Endodermal cell (in vitro differentiated cells): Measurements from ENCODE around the gene FBXO38. TPM values are rescaled to one million over a fixed set of nuclear protein-coding genes. Genes with fewer than 3 reads are reported as not detected.

Source experiments
- DNase-seq: peaks from one replicate; pipeline ENCODE4 v3.0.0-alpha.2; 2017
- H3K27ac ChIP-seq: 2 replicates; pipeline ENCODE4 v1.5.1; 2013; ENCODE audit warnings: mild to moderate bottlenecking, low read depth, low read length, moderate library complexity
- H3K27me3 ChIP-seq: 2 replicates; pipeline ENCODE4 v1.6.1; 2013; ENCODE audit warnings: mild to moderate bottlenecking, low read length, moderate library complexity; ENCODE audit not compliant: insufficient read depth, control insufficient read depth, poor library complexity, severe bottlenecking
- H3K36me3 ChIP-seq: 2 replicates; pipeline ENCODE4 v1.7.0; 2013; ENCODE audit warnings: mild to moderate bottlenecking, low read length, moderate library complexity; ENCODE audit not compliant: control insufficient read depth, insufficient read depth
- H3K4me1 ChIP-seq: one replicate; pipeline ENCODE4 v1.7.0; 2013; ENCODE audit warnings: low read length; ENCODE audit not compliant: control insufficient read depth, insufficient read depth
- H3K4me3 ChIP-seq: 2 replicates; pipeline ENCODE4 v1.5.1; 2013; ENCODE audit warnings: mild to moderate bottlenecking, low read length, moderate library complexity
- H3K9ac ChIP-seq: 2 replicates; pipeline ENCODE4 v1.6.1; 2013; ENCODE audit warnings: mild to moderate bottlenecking, low read length, moderate library complexity; ENCODE audit not compliant: poor library complexity, severe bottlenecking; ENCODE audit errors: extremely low read depth
- H3K9me3 ChIP-seq: 2 replicates; pipeline ENCODE4 v1.6.1; 2013; ENCODE audit warnings: mild to moderate bottlenecking, low read length, moderate library complexity; ENCODE audit not compliant: control insufficient read depth
- H3K27ac Mint-ChIP-seq: 2 replicates; pipeline ENCODE4 v1.8.0; 2020; ENCODE audit warnings: mixed read lengths
- H3K27me3 Mint-ChIP-seq: 2 replicates; pipeline ENCODE4 v1.8.0; 2021; ENCODE audit warnings: mild to moderate bottlenecking, mixed read lengths; ENCODE audit not compliant: insufficient read depth
- H3K36me3 Mint-ChIP-seq: 2 replicates; pipeline ENCODE4 v1.8.0; 2020; ENCODE audit warnings: low read depth, mixed read lengths
- H3K4me1 Mint-ChIP-seq: 2 replicates; pipeline ENCODE4 v1.8.0; 2020; ENCODE audit warnings: mixed read lengths
- H3K4me3 Mint-ChIP-seq: 2 replicates; pipeline ENCODE4 v1.8.0; 2020; ENCODE audit warnings: mild to moderate bottlenecking, moderate library complexity, mixed read lengths
- H3K9me3 Mint-ChIP-seq: 2 replicates; pipeline ENCODE4 v1.8.0; 2020; ENCODE audit warnings: mild to moderate bottlenecking, mixed read lengths
- CTCF ChIP-seq: fragments of 200-600 bp; sonication (generic); conservative IDR thresholded peaks from 2 replicates; pipeline ENCODE4 v1.5.0; 2021; ENCODE audit warnings: antibody characterized with exemption, mild to moderate bottlenecking
- WGBS, 2 experiments: methylation state at CpG; one replicate each; pipeline versions ENCODE4 v1.1.5 to v1.1.7; 2013; ENCODE audit warnings: missing lambda C conversion rate in 2 of 2, mixed read lengths in 1 of 2; ENCODE audit not compliant: insufficient coverage in 1 of 2, insufficient read length in 1 of 2; 5-methylcytosine and 5-hydroxymethylcytosine counted together
- total RNA-seq, 2 donors: library from RNA; stranded (reverse); fragmentation: NEBNext Ultra II Directional in 1 of 2; extraction: Animal tissue kit (Norgen Biotek cat#: 25700) in 1 of 2; gene quantifications; 2 replicates in 1 of 2; 3 replicates in 1 of 2; pipeline ENCODE4 v1.2.1, GENCODE V29; 2021

FBXO38 gene
- total RNA-seq, 2 donors from 2014 or later = 45.4 to 49.7 TPM

- Mint-ChIP-seq H3K9me3 (peaks cover 8% of the 10 kb centered on the region), H3K4me3 (no peak overlapping the region), H3K27ac (no peak overlapping the region), H3K36me3 (no peaks in the 10 kb centered on the region), H3K27me3 (no peaks in the 10 kb centered on the region), H3K4me1 (peaks cover 23% of the 10 kb centered on the region)
- Histone ChIP-seq H3K4me3 (no peak overlapping the region), H3K27ac (no peak overlapping the region), H3K9ac (no peak overlapping the region), H3K9me3 (peaks cover 17% of the 10 kb centered on the region), H3K36me3 (no peaks in the 10 kb centered on the region), H3K4me1 (no peaks in the 10 kb centered on the region), H3K27me3 (no peaks in the 10 kb centered on the region)
- no peak for TF ChIP-seq CTCF
- DNase-seq = no peak
These were observed 10.9 kb upstream of the FBXO38 start for GRCh38 chr5:148372893-148373292.

GRCh38 chr5:148374690-148375360 lies 8.9 kb upstream of the FBXO38 start:
- 43 to 71% methylated on average over 1 to 3 of the region's 3 CpGs for WGBS, 2 experiments
- H3K9me3 Mint-ChIP-seq = no peaks in the 10 kb centered on the region
- no peak overlapping the region for H3K27ac Mint-ChIP-seq
- no peak overlapping the region for H3K4me3 ChIP-seq
- peak; percentile 84 for DNase-seq
- H3K4me3 Mint-ChIP-seq = no peak overlapping the region
- no peak overlapping the region for H3K9ac ChIP-seq
- no peaks in the 10 kb centered on the region for H3K4me1 ChIP-seq
- H3K4me1 Mint-ChIP-seq = peaks cover 23% of the 10 kb centered on the region
- peaks cover 2% of the 10 kb centered on the region for H3K36me3 Mint-ChIP-seq
- no peaks in the 10 kb centered on the region for H3K36me3 ChIP-seq
- H3K27me3 Mint-ChIP-seq = no peaks in the 10 kb centered on the region
- no peak overlapping the region for H3K27ac ChIP-seq
- H3K27me3 ChIP-seq = no peaks in the 10 kb centered on the region
- no peaks in the 10 kb centered on the region for H3K9me3 ChIP-seq
- TF ChIP-seq CTCF = peak; percentile 88

DNA sequence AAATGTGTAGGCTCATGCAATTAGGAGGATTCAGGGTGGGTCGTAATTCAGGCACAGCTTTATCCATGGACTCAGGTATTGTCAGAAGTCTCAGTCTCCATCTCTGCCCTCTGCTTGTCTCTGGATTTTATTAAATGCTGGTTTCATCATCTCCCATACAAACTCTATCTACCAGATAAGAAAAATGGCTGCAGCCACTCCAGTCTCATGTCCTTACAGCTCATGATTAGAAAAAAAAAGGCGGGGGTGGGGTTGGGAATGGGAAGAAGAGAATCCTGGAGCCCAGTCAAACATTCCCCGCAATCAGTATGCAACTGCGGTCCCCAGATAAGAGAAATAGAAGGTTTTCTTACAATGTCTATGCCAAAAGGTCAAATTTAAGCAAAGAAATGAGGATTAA lies 7.6 kb upstream of the FBXO38 start:
- no peak overlapping the region for H3K27ac Mint-ChIP-seq
- H3K27ac ChIP-seq = no peak overlapping the region
- no peaks in the 10 kb centered on the region for H3K36me3 ChIP-seq
- H3K4me1 Mint-ChIP-seq = peaks cover 23% of the 10 kb centered on the region
- H3K27me3 Mint-ChIP-seq = no peaks in the 10 kb centered on the region
- no peaks in the 10 kb centered on the region for H3K9me3 ChIP-seq
- H3K4me1 ChIP-seq = no peaks in the 10 kb centered on the region
- peaks cover 2% of the 10 kb centered on the region for H3K36me3 Mint-ChIP-seq
- no peaks in the 10 kb centered on the region for H3K27me3 ChIP-seq
- WGBS, 2 experiments = 93 to 100% methylated on average over 1 to 4 of the region's 4 CpGs
- H3K4me3 Mint-ChIP-seq = no peak overlapping the region
- H3K9ac ChIP-seq = no peak overlapping the region
- DNase-seq = no peak
- no peaks in the 10 kb centered on the region for H3K9me3 Mint-ChIP-seq
- no peak overlapping the region for H3K4me3 ChIP-seq
- no peak for TF ChIP-seq CTCF
